ENCODE measurements around the gene ALDH1B1.

DNA sequence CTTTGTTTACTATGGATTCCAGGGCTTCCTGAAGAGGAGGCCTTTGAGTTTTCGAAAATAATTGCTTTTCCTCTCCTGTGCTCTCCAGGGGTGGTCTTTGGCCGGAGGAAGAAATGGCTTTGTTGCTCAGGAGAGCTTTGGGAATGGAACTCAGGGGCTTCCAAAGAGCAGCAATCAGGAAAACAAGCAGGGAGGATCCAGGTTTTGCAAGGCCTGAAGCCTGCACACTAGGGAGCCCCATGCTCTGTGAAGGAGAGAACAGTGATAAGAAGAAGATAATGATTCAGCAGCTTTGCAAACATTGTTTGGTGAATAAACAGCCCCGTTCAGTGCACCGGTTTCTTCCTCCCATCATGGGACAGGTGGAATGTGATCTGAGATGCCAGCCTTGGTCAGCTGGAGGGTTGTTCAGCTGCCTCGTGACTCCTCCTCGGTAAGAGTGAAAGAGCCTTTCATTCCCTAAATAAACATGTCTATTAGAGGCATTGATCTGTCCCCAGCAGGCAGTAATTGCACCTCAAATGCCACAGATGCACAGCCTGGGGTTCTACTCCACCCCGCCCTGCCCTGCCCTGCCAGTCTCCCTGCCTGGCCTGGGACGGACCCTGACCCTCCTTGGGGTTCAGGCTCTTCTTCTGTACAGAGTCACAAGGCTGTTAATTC lies 11.5 kb upstream of the ALDH1B1 start:
- TF ChIP-seq, protein P1, sequence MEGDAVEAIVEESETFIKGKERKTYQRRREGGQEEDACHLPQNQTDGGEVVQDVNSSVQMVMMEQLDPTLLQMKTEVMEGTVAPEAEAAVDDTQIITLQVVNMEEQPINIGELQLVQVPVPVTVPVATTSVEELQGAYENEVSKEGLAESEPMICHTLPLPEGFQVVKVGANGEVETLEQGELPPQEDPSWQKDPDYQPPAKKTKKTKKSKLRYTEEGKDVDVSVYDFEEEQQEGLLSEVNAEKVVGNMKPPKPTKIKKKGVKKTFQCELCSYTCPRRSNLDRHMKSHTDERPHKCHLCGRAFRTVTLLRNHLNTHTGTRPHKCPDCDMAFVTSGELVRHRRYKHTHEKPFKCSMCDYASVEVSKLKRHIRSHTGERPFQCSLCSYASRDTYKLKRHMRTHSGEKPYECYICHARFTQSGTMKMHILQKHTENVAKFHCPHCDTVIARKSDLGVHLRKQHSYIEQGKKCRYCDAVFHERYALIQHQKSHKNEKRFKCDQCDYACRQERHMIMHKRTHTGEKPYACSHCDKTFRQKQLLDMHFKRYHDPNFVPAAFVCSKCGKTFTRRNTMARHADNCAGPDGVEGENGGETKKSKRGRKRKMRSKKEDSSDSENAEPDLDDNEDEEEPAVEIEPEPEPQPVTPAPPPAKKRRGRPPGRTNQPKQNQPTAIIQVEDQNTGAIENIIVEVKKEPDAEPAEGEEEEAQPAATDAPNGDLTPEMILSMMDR (IDR thresholded peaks at IDR 0.05) = no peak
- no peak for TF ChIP-seq EP300 (IDR thresholded peaks at IDR 0.05; ENCODE audit: low read depth)
